HTERT RPE-1 (cell line): ENCODE measurements around the gene APC2.
"Not testable (repeated sequence)": the region's sequence is repeated elsewhere in the genome, so short reads cannot be mapped to it uniquely, and the experiment has no call there.

ENCODE experiments used
- in situ Hi-C: fragments of 300-500 bp; cut with MboI; formaldehyde crosslinking; loops from 4 replicates; pipeline ENCODE4 v1.14.3; 2020; ENCODE audit warnings: low sequenced_read_pairs

Gene APC2

DNA sequence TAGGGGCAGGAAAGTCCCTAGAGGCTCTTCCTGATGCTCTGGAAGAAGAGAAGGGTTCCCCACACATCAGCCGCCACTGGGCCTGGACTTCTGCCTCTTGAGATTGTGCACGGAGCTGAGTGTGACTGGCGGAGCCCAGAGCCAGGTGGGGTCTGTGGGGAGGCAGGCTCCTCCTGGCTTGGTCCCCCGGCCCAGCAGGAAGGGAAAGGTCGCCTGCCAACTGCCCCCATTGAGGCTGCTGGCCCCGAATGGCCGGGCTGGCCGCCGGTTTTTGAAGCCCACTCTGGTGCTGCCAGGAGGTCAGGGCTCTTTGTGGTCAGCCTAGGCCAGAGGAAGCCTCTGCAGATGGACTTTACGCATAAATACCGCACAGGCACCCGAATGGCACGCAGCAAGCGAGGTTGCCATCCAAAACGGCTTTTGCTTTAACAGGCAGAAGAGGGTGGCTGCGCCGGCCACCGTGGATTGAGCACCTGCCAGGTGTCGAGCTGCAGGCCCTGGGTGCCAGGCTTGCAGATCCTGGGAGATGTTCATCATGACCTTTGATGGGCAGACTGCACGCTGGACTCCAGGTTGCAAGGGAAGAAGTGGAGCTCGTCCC lies 37.5 kb upstream of the APC2 start:
- in situ Hi-C loops, result no loop called here

DNA sequence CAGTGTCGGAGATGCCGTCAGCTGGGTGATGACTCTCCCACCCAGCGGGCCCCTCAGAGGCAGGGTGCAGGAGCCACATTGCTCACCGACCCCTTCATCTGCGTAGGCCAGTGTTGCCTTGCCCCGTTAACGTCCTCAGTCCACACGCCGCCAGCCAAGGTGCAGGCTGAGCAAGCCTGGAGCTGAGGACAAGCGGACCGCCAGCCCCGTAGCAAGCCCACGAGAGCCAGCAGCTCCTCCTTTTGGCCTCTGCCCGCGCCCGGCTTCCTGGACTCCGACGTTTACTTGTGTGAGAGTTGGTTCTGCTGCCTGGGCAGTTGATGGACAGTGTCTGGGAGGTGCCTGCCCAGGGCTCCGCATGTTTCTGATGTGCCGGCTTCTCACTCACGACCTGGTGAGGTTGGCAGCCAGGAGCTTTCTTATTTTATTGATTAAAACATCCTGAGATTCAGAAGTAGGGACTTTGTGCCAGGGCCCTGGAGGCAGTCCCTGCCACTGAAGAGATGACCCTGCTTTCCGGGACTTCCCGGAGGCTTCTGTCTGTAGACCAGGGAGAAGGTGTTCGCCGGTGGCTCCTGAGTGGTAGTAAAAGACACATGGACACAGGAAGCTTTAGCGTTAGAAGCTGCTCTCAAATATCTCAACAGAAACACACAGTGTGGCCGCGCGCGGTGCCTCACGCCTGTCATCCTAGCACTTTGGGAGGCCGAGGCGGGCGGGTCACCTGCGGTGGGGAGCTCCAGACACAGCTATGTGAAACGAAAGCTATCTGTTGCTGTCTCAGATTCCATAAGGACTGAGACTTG lies 36.7 kb upstream of the APC2 start:
- in situ Hi-C loops, result no loop called here

DNA sequence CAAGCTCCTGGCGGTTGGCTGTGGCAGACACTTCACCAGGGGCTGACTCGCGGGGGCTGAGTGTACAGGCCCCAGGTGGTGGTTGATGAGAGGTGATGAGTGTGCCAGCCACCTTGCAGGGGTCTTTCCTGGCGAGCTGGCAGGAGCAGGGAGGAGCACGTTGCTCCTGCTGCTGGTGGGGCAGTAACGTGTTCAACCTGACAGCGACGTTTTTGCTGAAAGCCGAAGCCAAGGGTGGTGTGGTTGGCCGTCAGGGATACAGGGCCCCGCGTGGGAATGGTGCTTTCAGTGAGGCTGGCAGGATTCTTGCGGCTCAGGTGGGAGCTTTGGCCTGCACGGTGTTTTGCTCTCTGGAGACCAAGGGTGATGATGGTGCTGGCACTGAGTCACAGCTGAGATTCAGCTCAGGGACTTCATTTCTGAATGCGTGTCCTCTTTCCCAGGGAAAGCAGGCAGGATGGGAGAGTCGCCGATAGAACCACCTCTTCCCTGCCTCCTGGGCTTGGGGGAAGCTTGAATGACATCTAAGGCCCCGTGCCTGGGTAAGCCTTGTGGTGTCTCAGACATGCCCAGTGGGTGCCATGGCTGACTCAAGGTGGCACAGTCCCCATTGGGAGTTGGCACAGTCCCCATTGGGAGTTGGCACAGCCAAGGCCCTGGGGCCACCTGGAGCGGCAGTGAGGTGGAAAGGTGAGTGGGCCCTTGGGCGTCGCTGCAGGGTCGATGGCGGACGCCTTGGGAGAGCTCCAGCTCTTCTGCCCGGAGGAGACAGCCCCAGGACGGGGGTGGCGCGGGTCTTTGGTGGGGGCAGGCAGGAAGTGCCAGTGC lies 33.7 kb upstream of the APC2 start:
- in situ Hi-C loops, result no loop called here

DNA sequence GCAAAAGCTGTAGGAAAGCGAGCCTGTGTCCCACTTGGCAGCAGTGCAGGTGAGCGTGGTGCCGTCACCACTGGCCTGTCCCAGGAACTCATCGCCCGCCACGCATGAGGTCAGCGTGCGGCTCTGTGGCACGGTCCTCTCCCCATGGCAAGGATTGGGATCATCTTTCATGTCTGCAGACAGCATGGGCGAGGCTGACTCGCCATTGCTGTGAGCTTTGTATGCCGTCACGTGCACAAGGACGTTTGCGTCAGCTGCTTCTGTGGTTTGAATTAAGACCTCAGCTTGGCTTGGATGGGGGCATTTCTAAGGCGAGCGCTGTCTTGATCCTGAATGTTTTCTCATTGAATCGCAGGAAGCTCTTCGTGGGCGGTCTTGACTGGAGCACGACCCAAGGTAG lies 32.8 kb upstream of the APC2 start:
- in situ Hi-C loops, result no loop called here

DNA sequence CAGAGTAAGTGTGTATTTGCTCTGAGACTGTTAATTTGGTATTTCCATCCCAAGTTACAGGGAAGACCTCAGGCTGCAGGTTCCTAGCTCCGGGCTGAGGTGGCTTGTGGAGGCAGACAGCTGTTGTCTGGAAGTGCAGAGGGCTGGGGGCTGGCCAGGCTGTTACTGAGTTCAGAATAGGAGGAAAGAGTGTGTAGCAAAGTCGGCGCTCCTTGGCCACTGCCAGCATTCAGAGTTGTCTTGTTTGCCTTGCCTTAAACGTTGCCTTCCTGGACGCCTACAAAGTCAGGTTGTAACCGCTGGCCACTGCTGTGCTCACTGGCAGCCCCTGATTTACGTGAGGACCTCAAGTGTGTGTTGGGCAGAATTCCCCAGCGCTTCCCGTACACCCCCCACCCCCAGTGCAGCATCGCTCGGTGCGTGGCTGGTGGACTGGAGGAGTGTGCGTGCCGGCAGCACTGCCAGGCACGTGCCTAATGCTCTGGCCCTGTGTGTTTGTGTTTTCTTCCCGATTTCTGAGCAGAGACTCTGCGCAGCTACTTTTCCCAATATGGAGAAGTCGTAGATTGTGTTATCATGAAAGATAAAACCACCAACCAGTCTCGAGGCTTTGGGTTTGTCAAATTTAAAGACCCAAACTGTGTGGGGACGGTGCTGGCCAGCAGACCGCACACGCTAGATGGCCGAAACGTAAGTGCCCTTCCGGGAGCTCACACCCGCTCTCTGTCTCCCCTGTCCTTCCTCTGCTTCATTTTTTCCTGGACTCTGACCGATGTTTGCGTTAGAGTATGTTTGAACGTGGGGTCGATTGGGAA lies 32.0 kb upstream of the APC2 start:
- in situ Hi-C loops, result no loop called here

DNA sequence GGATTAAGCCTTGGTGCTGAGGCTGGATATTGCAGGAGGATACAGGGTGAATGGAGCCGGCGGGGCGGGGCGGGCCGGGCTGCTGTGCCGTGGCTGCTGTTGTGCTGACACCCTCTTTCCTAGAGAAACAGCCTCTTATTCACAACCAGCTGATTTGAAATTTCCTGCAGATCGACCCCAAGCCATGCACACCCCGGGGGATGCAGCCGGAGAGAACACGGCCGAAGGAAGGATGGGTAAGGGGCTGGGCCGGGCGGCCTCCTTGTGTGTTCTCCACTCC lies 31.5 kb upstream of the APC2 start:
- in situ Hi-C loops, result no loop called here

DNA sequence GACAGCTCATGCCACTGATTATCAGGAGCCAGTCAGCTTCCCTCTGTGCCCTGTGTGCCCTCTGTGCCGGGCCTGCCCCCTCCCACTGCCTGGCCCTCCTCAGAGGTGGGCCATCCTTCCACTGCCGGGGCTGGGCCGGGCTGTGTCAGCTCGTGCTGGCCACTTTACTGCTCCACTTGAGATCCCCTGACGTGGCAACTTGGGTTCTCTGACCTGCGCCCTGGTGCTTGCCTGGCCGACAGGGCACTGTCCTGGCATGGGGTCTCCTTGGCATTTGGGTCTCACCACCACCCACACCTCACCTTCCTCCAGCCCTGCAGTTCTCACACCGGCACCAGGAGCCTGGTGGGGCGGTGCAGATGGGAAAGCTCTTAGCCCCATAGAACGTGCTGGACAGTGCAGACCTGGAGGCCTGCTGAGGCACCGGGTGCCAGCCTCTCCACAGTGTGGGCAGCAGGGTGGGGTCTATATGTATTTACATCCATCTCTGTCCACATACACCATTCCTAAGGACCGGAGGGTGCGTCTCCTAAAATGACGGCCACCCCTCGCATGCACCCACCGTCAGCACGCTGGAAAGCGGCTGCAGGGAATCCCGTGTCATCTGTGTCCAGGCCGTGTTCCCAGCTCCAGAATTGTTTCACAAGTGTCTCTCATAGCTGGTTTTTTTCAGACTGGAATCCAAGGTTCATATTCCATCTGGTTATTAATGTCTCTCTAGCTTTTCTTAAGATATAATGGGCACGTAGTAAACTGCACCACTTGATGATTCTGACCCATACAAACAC lies 30.8 kb upstream of the APC2 start:
- in situ Hi-C loops, result no loop called here

DNA sequence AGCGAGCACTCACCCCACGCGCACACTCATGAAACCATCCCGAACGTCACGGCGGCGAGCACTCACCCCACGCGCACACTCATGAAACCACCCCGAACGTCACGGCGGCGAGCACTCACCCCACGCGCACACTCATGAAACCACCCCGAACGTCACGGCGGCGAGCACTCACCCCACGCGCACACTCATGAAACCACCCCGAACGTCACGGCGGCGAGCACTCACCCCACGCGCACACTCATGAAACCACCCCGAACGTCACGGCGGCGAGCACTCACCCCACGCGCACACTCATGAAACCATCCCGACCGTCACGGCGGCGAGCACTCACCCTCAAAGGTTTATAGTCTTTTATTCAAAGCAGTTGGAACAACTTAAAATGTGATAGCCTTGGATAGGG lies 29.8 kb upstream of the APC2 start:
- in situ Hi-C loops, result not testable (repeated sequence)

DNA sequence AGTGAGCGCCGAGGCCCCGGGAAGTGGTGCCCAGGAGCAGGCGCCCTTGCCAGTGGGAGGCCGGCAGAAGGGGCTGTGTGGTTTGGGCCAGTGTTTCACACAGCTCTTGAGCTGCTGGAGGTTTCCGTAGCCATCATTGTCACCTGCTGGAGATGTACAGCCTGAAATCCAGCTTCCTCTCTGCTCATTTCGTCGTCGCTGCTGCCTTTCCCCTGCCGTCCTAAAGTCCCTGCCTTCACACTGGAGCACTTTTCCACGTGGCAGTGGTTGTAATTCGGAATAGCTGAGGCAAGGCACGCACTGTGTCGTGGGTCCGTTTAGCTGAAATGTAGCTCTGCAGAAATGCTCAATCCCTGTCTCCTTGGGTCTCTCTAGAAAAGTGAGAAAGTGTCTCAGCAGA lies 29.3 kb upstream of the APC2 start:
- in situ Hi-C loops, result no loop called here

DNA sequence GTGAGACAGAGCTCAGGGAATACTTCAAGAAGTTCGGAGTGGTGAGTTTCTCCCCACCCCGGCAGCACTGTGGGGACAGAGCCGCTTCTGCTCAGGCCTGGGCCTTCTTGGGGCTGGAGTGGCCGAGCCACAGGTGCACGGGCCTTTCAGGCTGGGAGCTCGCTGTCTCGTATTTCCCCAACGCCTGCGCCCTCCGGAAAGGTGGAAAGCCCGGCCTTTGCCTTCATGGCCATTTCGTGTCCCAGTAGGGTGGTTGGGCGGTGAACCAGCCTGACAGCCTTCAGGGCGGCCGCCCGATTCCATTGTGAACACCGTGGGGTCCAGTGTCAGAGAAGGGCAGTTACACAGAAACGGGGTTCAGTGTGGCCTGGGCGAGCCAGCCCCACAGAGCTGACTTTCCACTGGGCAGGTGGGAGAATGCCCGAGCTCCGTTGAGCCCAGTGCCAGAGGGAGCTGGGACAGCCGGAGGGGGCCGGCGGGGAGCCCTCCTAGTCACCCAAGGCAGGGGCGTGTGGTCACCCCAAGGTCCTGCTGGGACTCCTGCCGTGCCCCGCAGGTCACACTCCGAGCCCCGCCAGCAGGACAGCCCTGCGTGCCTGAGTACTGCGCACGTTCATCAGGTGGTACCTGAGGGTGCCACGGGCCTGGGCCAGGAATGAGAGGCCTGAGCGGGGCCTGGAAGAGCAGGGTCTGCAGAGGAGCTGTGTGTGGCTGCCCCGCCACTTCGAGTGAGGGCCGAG lies 28.5 kb upstream of the APC2 start:
- in situ Hi-C loops, result no loop called here

DNA sequence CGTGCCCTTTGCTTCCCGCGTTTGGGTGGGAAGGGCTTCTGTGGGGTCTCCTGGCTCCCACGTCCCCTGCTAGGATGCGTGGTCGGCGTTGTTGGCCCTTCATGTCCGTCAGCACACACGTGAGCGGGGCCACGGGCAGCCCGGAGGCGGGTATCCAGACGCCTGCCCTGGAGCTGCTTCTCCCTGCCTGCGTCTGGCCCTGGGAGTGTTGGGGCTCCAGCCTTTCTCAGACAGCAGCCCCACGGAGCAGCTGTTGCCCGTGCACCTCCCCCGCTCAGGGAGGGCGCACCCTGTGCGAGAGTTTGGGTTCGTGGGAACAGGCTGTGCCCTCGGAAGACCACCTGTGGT lies 28.0 kb upstream of the APC2 start:
- in situ Hi-C loops, result no loop called here

DNA sequence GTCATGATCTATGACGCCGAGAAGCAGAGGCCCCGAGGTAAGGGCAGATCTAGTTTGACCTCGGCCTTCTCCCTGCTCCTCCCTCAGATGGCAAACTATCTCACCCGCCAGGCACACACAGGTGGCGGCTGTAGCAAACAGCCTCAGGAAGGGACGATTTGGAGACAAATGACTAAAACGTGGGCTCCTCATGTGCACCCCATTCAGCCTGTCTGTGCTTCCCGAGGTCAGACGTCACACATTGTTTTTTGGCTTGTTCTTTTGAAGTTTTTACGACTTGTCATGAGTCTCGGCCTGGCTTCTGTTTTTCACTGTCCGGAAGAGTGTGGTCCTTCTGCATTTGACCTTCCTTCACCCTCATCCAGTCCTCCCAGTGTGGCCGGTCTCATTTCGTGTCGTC lies 27.6 kb upstream of the APC2 start:
- in situ Hi-C loops, result no loop called here

DNA sequence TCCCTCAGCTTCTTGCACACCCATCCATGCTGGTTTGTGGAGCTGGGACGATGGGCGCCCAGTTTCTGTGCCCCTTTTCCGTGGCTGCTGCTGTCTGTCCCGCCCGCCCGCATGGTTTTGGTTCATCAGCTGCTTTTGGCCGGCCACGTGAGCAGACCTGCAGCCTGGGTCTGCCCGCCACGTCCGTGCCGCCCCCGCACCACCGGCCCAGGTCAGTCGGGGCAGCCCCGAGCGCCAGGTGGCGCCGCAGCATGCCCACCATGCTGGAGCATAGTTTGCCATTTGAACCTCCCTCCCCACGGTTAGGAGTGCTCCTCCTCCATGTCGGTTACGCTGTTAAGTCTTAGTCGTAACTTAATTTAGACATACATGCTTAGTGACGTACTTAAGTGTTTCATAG lies 27.0 kb upstream of the APC2 start:
- in situ Hi-C loops, result no loop called here

DNA sequence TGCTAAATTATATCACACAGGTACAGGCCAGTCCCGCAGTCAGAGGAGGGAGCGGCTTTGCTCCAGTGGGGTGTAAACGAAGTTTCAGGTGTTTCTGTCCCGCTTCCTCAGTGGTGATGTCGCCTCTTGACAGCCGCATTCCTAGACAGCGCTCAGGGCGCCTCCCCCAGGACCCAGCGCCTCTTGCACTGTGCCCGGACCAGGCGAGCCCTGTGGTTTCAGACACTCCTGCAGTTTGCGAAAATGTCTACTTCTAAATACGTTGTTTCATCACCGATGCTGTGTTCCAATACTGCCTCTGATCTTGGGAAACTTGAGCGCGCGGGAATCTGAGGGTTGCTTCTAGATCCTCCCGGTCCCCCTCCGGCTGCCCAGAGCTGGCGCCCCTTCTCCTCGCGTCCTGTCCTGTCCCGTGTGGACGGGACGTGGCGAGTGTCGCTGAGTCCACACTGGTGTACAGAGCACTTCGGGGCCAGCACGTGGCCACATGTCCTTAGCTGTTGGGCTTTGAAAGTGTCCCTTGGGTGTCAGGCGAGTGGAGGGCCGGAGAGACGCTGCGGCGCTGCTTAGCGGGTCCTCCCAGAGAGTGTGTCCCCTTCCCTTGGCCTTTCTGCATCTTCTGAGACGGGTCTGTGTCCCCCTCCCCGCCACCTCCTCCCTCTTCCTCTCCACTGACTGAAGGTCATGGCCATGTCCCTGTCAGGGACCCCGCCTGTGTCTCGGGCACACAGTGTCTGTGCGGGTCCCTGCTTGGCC lies 26.3 kb upstream of the APC2 start:
- in situ Hi-C loops, result no loop called here

DNA sequence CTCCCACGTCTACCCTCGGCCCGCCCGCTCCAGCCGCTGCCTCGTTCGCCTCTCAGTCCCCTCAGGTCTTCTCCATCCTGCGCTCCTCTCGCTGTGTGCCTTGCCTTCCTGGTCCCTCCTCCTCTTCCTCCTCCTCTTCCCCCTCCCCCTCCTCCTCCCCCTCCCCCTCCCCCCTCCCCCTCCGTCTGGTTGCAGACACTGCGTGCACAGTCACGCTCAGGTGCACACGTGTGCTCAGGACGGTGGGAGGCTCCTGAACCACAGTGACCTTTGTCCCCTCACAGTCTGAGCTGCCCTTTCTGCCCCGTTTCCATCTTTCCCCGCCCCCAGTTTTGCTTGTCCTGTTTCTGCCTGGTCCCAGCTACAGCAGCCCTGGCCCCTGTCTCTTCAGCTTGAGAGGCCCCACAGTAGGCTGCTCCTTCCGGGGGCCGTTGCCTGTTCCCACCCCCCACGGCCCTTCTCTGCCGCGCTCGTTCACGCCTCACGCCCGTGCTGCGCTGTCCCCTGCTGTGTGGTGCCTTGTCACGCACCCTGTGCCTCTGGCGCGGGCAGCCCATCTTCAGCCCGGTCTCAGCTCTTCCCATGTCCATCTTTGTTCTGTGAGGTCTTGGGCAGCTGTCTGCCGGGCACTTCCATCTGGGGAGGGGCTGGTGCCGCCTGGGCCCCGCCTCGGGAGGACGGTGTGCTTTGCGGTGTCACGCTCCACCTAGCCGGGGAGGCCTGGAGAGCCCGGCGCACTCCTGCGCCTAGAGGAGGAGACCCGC lies 25.5 kb upstream of the APC2 start:
- in situ Hi-C loops, result no loop called here

DNA sequence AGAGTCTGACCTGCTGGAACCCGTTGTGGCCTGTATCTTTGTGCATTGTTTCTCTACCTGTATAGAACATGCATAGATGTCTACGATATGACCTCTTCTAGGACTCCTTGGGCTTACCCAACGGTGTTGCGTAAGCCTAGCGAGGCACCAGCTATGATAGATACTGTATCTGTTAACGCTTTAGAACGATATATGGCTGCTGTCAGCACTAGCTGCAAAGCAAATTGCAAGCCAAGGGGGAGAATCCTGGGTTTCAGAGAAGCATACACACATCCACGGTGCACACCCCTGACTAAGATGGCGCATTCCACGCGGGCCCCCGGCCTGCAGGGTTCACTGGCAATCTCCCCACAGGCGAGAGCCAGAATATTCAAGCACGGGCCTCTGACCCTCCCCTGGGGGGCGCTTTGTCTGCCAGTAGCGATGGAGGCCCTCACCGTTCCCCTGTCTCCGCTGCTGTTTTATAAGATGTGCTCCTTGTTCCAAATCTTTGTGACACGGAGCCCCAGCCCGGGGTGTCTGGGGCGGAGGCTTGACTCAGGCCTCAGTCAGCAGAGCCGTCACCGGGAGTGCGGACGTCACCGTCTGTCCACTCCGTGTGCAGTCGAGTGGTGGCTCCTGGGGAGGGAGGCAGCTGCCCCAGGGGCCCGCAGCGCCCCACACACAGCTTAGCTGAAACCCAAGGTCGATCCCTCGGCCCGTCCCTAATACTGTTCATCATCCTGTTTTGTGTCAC lies 24.7 kb upstream of the APC2 start:
- in situ Hi-C loops, result no loop called here

DNA sequence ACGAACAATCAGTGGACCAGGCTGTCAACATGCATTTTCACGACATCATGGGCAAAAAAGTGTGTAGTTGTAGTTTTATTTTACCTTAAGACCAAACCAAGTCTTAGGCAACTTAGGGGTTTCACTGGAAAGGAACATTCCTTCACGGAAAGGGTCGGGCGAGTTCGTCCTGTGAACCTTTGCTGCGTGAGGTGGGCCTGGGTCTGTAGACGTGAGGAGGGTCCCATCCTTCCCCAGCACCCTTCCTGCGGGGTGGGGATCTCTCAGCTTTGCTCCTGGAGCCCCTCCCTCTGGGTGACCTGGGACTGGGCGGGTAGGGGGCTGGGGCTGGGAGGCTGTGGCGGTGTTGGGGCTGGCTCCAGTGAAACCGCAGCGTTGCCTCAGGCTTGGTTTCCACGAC lies 24.0 kb upstream of the APC2 start:
- in situ Hi-C loops, result no loop called here

DNA sequence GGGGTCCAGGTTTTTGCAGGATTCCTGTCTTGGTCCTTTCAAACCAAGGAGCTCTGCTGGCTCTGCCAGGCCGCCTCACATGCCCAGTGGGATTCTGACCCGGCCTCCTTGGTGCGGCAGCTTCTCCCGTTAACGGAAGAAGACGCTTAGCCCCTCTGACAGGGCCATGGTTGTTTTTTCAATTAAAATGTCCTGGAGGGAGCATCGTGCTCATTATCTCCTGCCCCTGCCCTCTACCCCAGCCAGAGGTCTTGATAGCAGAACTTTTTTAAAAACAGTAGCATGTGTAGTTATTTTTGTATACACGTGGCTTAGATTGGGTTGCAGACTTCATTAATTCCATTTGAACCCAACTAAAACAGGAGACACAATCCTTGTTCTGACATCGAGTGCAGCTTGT lies 23.2 kb upstream of the APC2 start:
- in situ Hi-C loops, result no loop called here
